Esophagus squamous epithelium (tissue), 4 donors: ENCODE results near the gene ZC2HC1C.

Experiments
- POLR2A ChIP-seq, 4 donors: fragments of 450-650 bp; IDR thresholded peaks; one replicate each; pipeline ENCODE4 v1.6.1; 2017; ENCODE audit warnings: antibody characterized with exemption in 4 of 4, mild to moderate bottlenecking in 4 of 4, moderate library complexity in 3 of 4
- TF ChIP-seq, protein P1 (sequence below), 6 experiments: fragments of 450-650 bp in 4 of 6; fragments of 200-600 bp in 2 of 6; sonication (generic) in 2 of 6; IDR thresholded peaks; one replicate each; pipeline ENCODE4 v1.5.1; 2016 to 2019; ENCODE audit warnings: antibody characterized with exemption in 6 of 6, mild to moderate bottlenecking in 4 of 6, moderate library complexity in 4 of 6

DNA sequence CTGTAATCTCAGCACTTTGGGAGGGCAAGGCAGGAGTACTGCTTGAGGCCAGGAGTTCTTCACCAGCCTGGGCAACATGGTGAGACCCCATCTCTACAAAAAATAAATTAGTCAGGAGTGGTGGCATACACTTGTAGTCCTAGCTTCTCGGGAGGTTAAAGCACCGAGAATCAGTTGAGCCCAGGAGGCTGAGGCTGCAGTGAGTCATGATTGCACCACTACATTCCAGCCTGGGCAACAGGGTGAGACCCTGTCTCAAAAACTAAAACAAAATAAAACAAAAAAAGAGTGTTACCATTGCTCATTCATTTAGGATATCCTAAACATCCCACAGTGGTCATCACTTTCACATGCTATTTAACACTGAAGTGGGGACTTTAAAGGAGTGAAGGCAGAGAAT lies 49.6 kb downstream of the ZC2HC1C start:
- TF ChIP-seq, protein P1, sequence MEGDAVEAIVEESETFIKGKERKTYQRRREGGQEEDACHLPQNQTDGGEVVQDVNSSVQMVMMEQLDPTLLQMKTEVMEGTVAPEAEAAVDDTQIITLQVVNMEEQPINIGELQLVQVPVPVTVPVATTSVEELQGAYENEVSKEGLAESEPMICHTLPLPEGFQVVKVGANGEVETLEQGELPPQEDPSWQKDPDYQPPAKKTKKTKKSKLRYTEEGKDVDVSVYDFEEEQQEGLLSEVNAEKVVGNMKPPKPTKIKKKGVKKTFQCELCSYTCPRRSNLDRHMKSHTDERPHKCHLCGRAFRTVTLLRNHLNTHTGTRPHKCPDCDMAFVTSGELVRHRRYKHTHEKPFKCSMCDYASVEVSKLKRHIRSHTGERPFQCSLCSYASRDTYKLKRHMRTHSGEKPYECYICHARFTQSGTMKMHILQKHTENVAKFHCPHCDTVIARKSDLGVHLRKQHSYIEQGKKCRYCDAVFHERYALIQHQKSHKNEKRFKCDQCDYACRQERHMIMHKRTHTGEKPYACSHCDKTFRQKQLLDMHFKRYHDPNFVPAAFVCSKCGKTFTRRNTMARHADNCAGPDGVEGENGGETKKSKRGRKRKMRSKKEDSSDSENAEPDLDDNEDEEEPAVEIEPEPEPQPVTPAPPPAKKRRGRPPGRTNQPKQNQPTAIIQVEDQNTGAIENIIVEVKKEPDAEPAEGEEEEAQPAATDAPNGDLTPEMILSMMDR (IDR thresholded peaks at IDR 0.05) = no peak
- TF ChIP-seq POLR2A (IDR thresholded peaks at IDR 0.05) = no peak
